ENCODE results near the gene EPHB2. TPM values are rescaled to one million over a fixed set of nuclear protein-coding genes. Genes with fewer than 3 reads are reported as not detected.

The EPHB2 gene
- total and polyA plus RNA-seq, 9 donors, result 2.5 to 55.1 (median 15.1) TPM

DNA sequence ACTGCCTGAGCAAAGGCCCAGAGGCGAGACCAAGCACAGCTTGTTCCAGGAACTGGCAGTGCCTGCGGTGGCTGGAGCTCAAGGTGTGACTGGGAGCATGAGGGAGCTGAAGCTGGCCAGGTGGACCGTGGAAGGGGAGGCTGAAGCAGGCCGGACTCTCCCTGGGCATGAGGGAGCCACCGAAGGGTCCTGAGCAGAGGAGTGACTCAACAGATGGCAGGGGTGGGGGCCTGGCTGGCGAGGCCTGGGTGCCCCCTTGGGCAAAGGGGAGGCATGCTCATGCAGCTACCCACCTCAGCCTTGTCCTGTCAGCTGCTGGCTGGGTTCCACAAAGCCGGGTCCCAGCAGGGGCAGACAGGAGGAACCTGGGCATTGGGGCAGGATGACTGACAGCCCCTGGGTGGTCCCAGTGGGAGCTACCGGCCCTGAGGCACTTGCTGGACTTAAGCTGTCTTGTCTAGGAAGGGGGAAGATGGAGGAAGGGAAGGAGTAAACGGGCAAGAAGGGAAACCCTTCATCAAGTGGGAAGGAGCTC is 143.1 kb downstream of the EPHB2 start:
- no peaks in the 10 kb centered on the region for H3K9me3 ChIP-seq
- H3K27me3 ChIP-seq, result no peaks in the 10 kb centered on the region
- no peak for DNase-seq
- 88 to 92% (median 89%) methylated on average over 9 of the region's 9 CpGs for WGBS, 3 donors
- H3K4me3 ChIP-seq, result no peak overlapping the region
- no peak for TF ChIP-seq POLR2A (IDR thresholded peaks at IDR 0.05)
- H3K36me3 ChIP-seq, result no peaks in the 10 kb centered on the region
- H3K27ac ChIP-seq, result no peak overlapping the region
- H3K4me1 ChIP-seq (ENCODE audit: insufficient read depth), result peaks cover 2% of the 10 kb centered on the region
- intact Hi-C loops (cut with DNase I), result no loop called here

DNA sequence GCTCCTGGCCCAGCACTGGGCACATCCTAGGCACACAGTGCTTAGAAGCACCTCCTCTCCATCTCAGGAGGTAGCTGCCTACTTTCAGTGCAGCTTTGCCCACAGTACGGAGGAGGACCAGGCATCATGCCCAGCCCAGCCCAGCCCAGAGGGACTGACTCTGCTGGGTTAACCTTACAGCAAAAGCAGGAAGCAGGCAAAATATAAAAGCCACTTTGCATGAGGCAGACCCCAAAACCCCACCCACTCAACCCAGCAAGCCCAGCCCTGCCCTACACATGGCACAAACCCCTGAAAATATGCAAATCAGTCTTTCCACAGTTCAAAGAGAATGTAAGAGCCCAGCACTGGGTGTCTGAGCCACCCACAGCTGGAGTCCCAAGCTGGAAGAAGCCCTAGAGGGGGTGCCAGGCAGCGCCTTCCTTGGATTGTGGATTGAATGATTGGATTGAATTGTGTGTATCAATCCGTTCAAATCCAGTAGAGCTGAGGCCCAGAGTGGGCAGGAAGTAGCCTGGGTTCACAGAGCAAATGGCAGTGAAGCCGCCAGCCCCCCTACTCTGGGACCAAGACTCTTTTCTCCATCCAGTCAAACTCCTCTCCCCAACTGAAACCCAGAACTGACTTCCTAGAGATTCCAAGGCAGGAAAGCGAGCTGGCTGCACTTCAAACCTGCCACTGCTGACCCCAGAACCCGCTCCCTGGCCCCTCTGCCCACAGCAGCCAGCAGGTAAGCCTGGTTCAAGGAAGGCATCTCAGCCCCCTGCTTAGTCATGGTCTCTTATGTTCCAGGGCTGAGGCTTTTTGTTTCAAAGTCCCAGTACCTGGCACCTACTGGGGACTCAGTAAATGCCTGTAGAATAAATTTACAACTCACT is 144.3 kb downstream of the EPHB2 start:
- Histone ChIP-seq H3K9me3 (no peaks in the 10 kb centered on the region), H3K27ac (no peak overlapping the region), H3K36me3 (no peaks in the 10 kb centered on the region), H3K4me3 (no peak overlapping the region), H3K27me3 (no peaks in the 10 kb centered on the region), H3K4me1 (ENCODE audit: insufficient read depth) (peaks cover 2% of the 10 kb centered on the region)
- intact Hi-C loops (cut with DNase I), result no loop called here
- WGBS, 3 donors, result 83 to 87% (median 86%) methylated on average over 6 of the region's 6 CpGs
- DNase-seq, result no peak
- no peak for TF ChIP-seq EP300 (IDR thresholded peaks at IDR 0.05)
- TF ChIP-seq, protein P1, sequence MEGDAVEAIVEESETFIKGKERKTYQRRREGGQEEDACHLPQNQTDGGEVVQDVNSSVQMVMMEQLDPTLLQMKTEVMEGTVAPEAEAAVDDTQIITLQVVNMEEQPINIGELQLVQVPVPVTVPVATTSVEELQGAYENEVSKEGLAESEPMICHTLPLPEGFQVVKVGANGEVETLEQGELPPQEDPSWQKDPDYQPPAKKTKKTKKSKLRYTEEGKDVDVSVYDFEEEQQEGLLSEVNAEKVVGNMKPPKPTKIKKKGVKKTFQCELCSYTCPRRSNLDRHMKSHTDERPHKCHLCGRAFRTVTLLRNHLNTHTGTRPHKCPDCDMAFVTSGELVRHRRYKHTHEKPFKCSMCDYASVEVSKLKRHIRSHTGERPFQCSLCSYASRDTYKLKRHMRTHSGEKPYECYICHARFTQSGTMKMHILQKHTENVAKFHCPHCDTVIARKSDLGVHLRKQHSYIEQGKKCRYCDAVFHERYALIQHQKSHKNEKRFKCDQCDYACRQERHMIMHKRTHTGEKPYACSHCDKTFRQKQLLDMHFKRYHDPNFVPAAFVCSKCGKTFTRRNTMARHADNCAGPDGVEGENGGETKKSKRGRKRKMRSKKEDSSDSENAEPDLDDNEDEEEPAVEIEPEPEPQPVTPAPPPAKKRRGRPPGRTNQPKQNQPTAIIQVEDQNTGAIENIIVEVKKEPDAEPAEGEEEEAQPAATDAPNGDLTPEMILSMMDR (IDR thresholded peaks at IDR 0.05), result no peak
- no peak for TF ChIP-seq POLR2A (IDR thresholded peaks at IDR 0.05)

DNA sequence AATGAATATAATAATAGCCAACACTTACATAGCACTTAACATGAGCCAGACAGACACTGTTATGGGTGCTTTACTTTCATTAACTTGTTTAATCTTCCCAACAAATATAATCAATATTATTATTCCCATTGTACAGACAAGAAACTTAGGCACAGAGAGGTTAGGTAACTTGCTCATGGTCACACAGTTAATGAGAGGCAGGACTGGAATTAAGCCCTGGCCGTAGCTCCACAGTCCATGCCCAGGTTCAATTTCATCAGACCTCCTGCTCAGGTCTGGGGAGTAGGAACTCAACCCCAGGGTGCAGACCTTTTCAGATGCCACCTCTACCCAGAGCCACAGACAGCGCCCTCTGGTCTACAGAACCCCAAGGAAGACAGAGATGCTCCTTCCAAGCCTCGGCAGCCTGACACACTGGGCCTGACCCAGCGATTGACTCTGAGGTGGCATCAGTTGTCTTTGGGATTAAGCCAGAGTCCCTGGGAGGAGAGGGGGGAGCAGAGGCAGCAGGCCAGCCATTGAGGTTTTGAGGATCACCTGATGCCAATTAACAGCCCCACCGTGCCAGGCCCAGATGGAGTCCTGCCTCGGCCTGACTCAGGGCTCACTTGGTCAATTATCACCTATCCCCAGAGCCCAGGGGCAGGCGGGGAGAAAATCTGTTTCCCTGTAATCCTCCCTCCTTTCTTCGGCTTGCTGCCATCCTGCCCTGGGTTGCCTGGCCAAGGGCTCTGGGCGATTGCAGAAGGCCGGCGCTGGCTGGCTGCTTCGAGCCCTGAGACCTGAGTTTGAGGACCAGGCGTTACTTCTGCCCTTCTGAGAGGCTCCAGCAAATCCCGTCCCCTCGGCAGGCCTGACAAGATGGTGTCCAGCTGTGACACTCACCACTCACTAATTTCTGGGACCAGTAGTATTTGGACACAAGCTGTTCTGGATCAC is 145.3 kb downstream of the EPHB2 start:
- WGBS, 3 donors, result 86 to 90% (median 90%) methylated on average over 15 of the region's 15 CpGs
- Histone ChIP-seq H3K27me3 (no peaks in the 10 kb centered on the region), H3K36me3 (no peaks in the 10 kb centered on the region), H3K9me3 (no peaks in the 10 kb centered on the region), H3K27ac (no peak overlapping the region), H3K4me3 (no peak overlapping the region), H3K4me1 (ENCODE audit: insufficient read depth) (peaks cover 2% of the 10 kb centered on the region)
- intact Hi-C loops (cut with DNase I), result no loop called here
- no peak for DNase-seq
- TF ChIP-seq EP300 (IDR thresholded peaks at IDR 0.05) (no peak), POLR2A (IDR thresholded peaks at IDR 0.05) (no peak)
- TF ChIP-seq, protein P1 (IDR thresholded peaks at IDR 0.05), result no peak

DNA sequence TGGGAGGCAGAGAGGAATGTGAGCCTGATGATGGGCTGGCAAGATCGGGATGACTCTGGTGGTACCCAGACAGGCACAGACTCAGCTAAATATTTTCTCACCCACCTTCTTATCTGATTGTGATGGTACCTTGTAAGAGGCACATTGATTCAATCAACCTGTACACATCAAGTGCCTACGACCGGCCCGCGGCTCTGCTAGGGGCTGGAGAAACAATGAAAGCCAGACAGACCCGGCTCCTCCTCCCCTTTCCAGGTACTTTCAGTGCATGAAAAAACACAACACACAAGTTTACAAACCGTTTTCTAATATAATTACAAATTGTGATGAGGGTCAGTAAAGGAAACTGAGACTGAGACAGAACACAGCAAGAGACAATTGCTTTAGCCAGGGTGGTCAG is 147.0 kb downstream of the EPHB2 start:
- Histone ChIP-seq H3K27me3 (no peaks in the 10 kb centered on the region), H3K4me3 (no peak overlapping the region), H3K9me3 (no peaks in the 10 kb centered on the region), H3K4me1 (ENCODE audit: insufficient read depth) (no peaks in the 10 kb centered on the region), H3K27ac (no peak overlapping the region), H3K36me3 (no peaks in the 10 kb centered on the region)
- no peak for DNase-seq
- TF ChIP-seq, protein P1 (IDR thresholded peaks at IDR 0.05), result no peak
- TF ChIP-seq EP300 (IDR thresholded peaks at IDR 0.05) (no peak), POLR2A (IDR thresholded peaks at IDR 0.05) (no peak)
- 88 to 89% (median 88%) methylated on average over 7 of the region's 7 CpGs for WGBS, 3 donors
- intact Hi-C loops (cut with DNase I), result no loop called here
